GM12878 (cell line): ENCODE measurements around the gene GSTO1. TPM values are rescaled to one million over a fixed set of nuclear protein-coding genes. Genes with fewer than 3 reads are reported as not detected.

Experiments
- ATAC-seq: fragments of 200-7000 bp; cut with Tn5 transposase; 3 replicates; pipeline ENCODE4 v1.9.1; 2020; ENCODE audit warnings: mild to moderate bottlenecking, moderate library complexity
- BruUV-seq: library from RNA; stranded (reverse); fragments of 400-500 nt; replicated peaks from 2 replicates; lab custom pipeline; 2021; lab: Mats Ljungman, UMichigan
- CTCF ChIA-PET: fragments of 300-600 bp; sonication (Branson Sonifier 250); formaldehyde crosslinking; extraction: SDS; loops from one replicate; lab custom pipeline; 2021; ENCODE audit warnings: inconsistent platforms; lab: Yijun Ruan, JAX
- POLR2A ChIA-PET: fragments of 350-600 bp; formaldehyde crosslinking; extraction: SDS; loops from one replicate; lab custom pipeline; 2021; ENCODE audit warnings: inconsistent platforms; lab: Charles Lee
- RAD21 ChIA-PET: fragments of 300-600 bp; sonication (Branson Sonifier 250); formaldehyde crosslinking; loops from one replicate; lab custom pipeline; 2023; ENCODE audit warnings: antibody characterized with exemption; ENCODE audit not compliant: unreplicated experiment; lab: Charles Lee
- SMC1A ChIA-PET: fragments of 300-600 bp; sonication (Branson Sonifier 250); formaldehyde crosslinking; loops from one replicate; lab custom pipeline; 2023; ENCODE audit not compliant: unreplicated experiment, uncharacterized antibody; lab: Charles Lee
- DNase-seq: peaks from one replicate; pipeline ENCODE4 v3.0.0-alpha.2; 2011; ENCODE audit warnings: low read depth, low spot score
- FAIRE-seq: peaks from 3 replicates; lab custom pipeline; 2011; peaks lifted over from hg19 to GRCh38; lab: Jason Lieb, UNC
- H2AFZ ChIP-seq: 2 replicates; pipeline ENCODE4 v1.6.0; 2011; ENCODE audit warnings: low read depth, low read length, control low read depth; ENCODE audit not compliant: control insufficient read depth
- H3K27ac ChIP-seq: 2 replicates; pipeline ENCODE4 v1.5.1; 2011; ENCODE audit warnings: control low read depth; ENCODE audit not compliant: control insufficient read depth, insufficient read depth
- H3K27me3 ChIP-seq, 2 experiments: replicated peaks in 1 of 2; 2 replicates each; pipeline versions ENCODE4 v1.6.0 to v1.6.1; 2011; ENCODE audit warnings: low read length in 1 of 2; ENCODE audit not compliant: control insufficient read depth in 2 of 2, insufficient read depth in 2 of 2
- H3K36me3 ChIP-seq, 2 experiments: 2 replicates each; pipeline ENCODE4 v1.5.1; 2011; ENCODE audit warnings: low read length in 1 of 2; ENCODE audit not compliant: control insufficient read depth in 2 of 2, insufficient read depth in 2 of 2
- H3K4me1 ChIP-seq: 2 replicates; pipeline ENCODE4 v1.6.1; 2011; ENCODE audit warnings: mild to moderate bottlenecking, low read length, moderate library complexity, mixed read lengths; ENCODE audit not compliant: control insufficient read depth, insufficient read depth
- H3K4me2 ChIP-seq: 2 replicates; pipeline ENCODE4 v1.6.0; 2011; ENCODE audit warnings: control low read depth; ENCODE audit not compliant: control insufficient read depth, insufficient read depth
- H3K4me3 ChIP-seq: fragments of 200-600 bp; sonication (generic); 2 replicates; pipeline ENCODE4 v1.5.1; 2016
- H3K79me2 ChIP-seq: 2 replicates; pipeline ENCODE4 v1.6.0; 2011; ENCODE audit warnings: low read length; ENCODE audit not compliant: control insufficient read depth, insufficient read depth
- H3K9ac ChIP-seq: 2 replicates; pipeline ENCODE4 v1.8.0; 2011; ENCODE audit warnings: low read length, control low read depth, mixed read lengths; ENCODE audit not compliant: control insufficient read depth, insufficient read depth
- H3K9me3 ChIP-seq: replicated peaks from 3 replicates; pipeline ENCODE4 v1.5.1; 2011; ENCODE audit warnings: mild to moderate bottlenecking, low read length; ENCODE audit not compliant: control insufficient read depth, insufficient read depth
- H4K20me1 ChIP-seq: 2 replicates; pipeline ENCODE4 v1.6.0; 2011; ENCODE audit not compliant: control insufficient read depth, insufficient read depth
- BHLHE40 ChIP-seq, 2 experiments: fragments of 450-650 bp in 1 of 2; IDR thresholded peaks; 2 replicates each; pipeline ENCODE4 v1.6.1; 2011 to 2017; ENCODE audit warnings: low read depth in 2 of 2, borderline replicate concordance in 1 of 2, improper control_type of control experiment in 1 of 2, low read length in 1 of 2, mild to moderate bottlenecking in 1 of 2
- BRCA1 ChIP-seq: IDR thresholded peaks from 2 replicates; pipeline ENCODE4 v1.6.1; 2011; ENCODE audit warnings: low read depth, low read length, improper control_type of control experiment
- E2F4 ChIP-seq: IDR thresholded peaks from 2 replicates; pipeline ENCODE4 v1.6.1; 2012; ENCODE audit warnings: low read depth, low read length, improper control_type of control experiment
- EED ChIP-seq: sonication (generic); IDR thresholded peaks from 2 replicates; pipeline ENCODE4 v1.6.1; 2016; ENCODE audit warnings: antibody characterized with exemption, low read depth
- HDAC2 ChIP-seq: fragments of 200-600 bp; sonication (generic); IDR thresholded peaks from 2 replicates; pipeline ENCODE4 v1.6.1; 2017
- JUND ChIP-seq: IDR thresholded peaks from 2 replicates; pipeline ENCODE4 v1.6.1; 2012; ENCODE audit warnings: low read depth, mild to moderate bottlenecking, low read length, improper control_type of control experiment, moderate library complexity
- KAT2A ChIP-seq: conservative IDR thresholded peaks from 2 replicates; pipeline ENCODE4 v1.6.1; 2011; ENCODE audit warnings: low read depth, low read length; ENCODE audit not compliant: control insufficient read depth
- PKNOX1 ChIP-seq: fragments of 450-650 bp; IDR thresholded peaks from 2 replicates; pipeline ENCODE4 v1.6.1; 2016; ENCODE audit warnings: mild to moderate bottlenecking
- SIX5 ChIP-seq: IDR thresholded peaks from 2 replicates; pipeline ENCODE4 v1.6.1; 2011; ENCODE audit warnings: mild to moderate bottlenecking, low read depth, low read length, moderate library complexity; ENCODE audit not compliant: severe bottlenecking
- SP1 ChIP-seq: IDR thresholded peaks from one replicate; pipeline ENCODE4 v1.6.1; 2011; ENCODE audit warnings: low read depth, low read length
- SUPT20H ChIP-seq: IDR thresholded peaks from 2 replicates; pipeline ENCODE4 v1.6.1; 2011; ENCODE audit warnings: low read depth, mild to moderate bottlenecking, low read length, moderate library complexity, borderline replicate concordance; ENCODE audit not compliant: control insufficient read depth
- in situ Hi-C: fragments of 300-500 bp; cut with MboI; formaldehyde crosslinking; loops from 9 replicates; pipeline ENCODE4 v1.14.3; 2018; ENCODE audit warnings: mixed read lengths
- intact Hi-C: fragments of 100-400 bp; cut with micrococcal nuclease; formaldehyde crosslinking; loops from one replicate; pipeline ENCODE4 v1.14.2; 2022; ENCODE audit not compliant: unreplicated experiment
- polyA plus RNA-seq, 11 experiments: library from polyadenylated mRNA; depleted of rRNA in 4 of 11; unstranded in 6 of 11; stranded (reverse) in 5 of 11; fragments of >200 nt; fragmentation: Nextera tagmentation in 4 of 11; fragmentation: Illumina TruSeq in 1 of 11; extraction: Ambion mirVana in 4 of 11; extraction: Trizol in 1 of 11; gene quantifications; 1 replicate in 1 of 11; 2 replicates in 10 of 11; pipeline versions ENCODE4 v1.2.1 to v1.2.3, GENCODE V29; 2011 to 2016; ENCODE audit warnings: inconsistent platforms in 2 of 11, missing spikeins in 2 of 11, low read depth in 1 of 11
- total RNA-seq, 4 experiments: library from RNA; depleted of rRNA in 3 of 4; stranded (reverse); fragments of >200 nt in 3 of 4; fragmentation: Illumina TruSeq in 1 of 4; extraction: Trizol in 1 of 4; gene quantifications; 2 replicates each; pipeline versions ENCODE4 v1.2.1 to v1.2.3, GENCODE V29; 2013 to 2021
- TF ChIP-seq, protein P1 (sequence below): fragments of 450-650 bp; IDR thresholded peaks from 2 replicates; pipeline ENCODE4 v1.6.1; 2017; ENCODE audit warnings: mild to moderate bottlenecking, moderate library complexity

Gene GSTO1
- total and polyA plus RNA-seq, 10 of the 15 experiments (the other 5 are each of a cell fraction or from before 2014, with no cell fraction given): 53.1 to 197 (median 112) TPM

GRCh38 chr10:104252368-104252767, 2.3 kb upstream of the GSTO1 start:
- H3K4me2 ChIP-seq: no peak overlapping the region
- no peak overlapping the region for H3K27ac ChIP-seq
- in situ Hi-C loops: no loop called here
- ATAC-seq (no peak), FAIRE-seq (no peak), DNase-seq (no peak)
- no peak overlapping the region for H2AFZ ChIP-seq
- CTCF ChIA-PET: interaction anchor here (13.2 kb wide), 1 partner anchor 22 kb away, joined by 105 read pairs; no protein-coding TSS in a partner anchor
- peaks cover 8% of the 10 kb centered on the region for H3K4me1 ChIP-seq
- no peaks in the 10 kb centered on the region for H4K20me1 ChIP-seq
- no peaks in the 10 kb centered on the region for H3K9me3 ChIP-seq
- no peak overlapping the region for H3K9ac ChIP-seq
- no peak for TF ChIP-seq SP1
- no peak for TF ChIP-seq HDAC2
- no peak for TF ChIP-seq BRCA1
- TF ChIP-seq EED: no peak
- TF ChIP-seq BHLHE40 (IDR thresholded peaks at IDR 0.05; ENCODE audit: borderline replicate concordance in 1 of 2, low read depth in 2 of 2, low read length in 1 of 2): no peak
- no peak for TF ChIP-seq SIX5
- no peak for TF ChIP-seq PKNOX1
- TF ChIP-seq, protein P1, sequence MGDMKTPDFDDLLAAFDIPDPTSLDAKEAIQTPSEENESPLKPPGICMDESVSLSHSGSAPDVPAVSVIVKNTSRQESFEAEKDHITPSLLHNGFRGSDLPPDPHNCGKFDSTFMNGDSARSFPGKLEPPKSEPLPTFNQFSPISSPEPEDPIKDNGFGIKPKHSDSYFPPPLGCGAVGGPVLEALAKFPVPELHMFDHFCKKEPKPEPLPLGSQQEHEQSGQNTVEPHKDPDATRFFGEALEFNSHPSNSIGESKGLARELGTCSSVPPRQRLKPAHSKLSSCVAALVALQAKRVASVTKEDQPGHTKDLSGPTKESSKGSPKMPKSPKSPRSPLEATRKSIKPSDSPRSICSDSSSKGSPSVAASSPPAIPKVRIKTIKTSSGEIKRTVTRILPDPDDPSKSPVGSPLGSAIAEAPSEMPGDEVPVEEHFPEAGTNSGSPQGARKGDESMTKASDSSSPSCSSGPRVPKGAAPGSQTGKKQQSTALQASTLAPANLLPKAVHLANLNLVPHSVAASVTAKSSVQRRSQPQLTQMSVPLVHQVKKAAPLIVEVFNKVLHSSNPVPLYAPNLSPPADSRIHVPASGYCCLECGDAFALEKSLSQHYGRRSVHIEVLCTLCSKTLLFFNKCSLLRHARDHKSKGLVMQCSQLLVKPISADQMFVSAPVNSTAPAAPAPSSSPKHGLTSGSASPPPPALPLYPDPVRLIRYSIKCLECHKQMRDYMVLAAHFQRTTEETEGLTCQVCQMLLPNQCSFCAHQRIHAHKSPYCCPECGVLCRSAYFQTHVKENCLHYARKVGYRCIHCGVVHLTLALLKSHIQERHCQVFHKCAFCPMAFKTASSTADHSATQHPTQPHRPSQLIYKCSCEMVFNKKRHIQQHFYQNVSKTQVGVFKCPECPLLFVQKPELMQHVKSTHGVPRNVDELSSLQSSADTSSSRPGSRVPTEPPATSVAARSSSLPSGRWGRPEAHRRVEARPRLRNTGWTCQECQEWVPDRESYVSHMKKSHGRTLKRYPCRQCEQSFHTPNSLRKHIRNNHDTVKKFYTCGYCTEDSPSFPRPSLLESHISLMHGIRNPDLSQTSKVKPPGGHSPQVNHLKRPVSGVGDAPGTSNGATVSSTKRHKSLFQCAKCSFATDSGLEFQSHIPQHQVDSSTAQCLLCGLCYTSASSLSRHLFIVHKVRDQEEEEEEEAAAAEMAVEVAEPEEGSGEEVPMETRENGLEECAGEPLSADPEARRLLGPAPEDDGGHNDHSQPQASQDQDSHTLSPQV: no peak
- no peak for TF ChIP-seq E2F4
- TF ChIP-seq KAT2A: no peak
- no peak for TF ChIP-seq SUPT20H
- no peak for TF ChIP-seq JUND
- TF ChIP-seq, all 136 proteins: peak for 0
- Histone ChIP-seq H3K36me3 (peaks cover 0 to 2% of the 10 kb centered on the region in 2 experiments; a peak in 1 of 4 replicates), H3K4me3 (no peak overlapping the region), H3K27me3 (no peaks in the 10 kb centered on the region), H3K79me2 (peaks cover 31% of the 10 kb centered on the region)
- POLR2A ChIA-PET: no interaction called here
- SMC1A ChIA-PET: interaction anchor here (0.6 to 7.3 kb wide), 4 partner anchors 11 to 1351 kb away, joined by 3 to 30 read pairs (median 4); partner anchors contain the start of gene GSTO2
- RAD21 ChIA-PET: no interaction called here
- intact Hi-C loops: no loop called here
- BruUV-seq: no TSS peak
